Measurements from ENCODE around the gene CRACDL. TPM values are rescaled to one million over a fixed set of nuclear protein-coding genes. Genes with fewer than 3 reads are reported as not detected.
"Not testable (repeated sequence)": the region's sequence is repeated elsewhere in the genome, so short reads cannot be mapped to it uniquely, and the experiment has no call there.

The CRACDL gene
- total and polyA plus RNA-seq, 7 donors, result 0.36 to 8.8 (median 1.5) TPM

- Histone ChIP-seq H3K36me3 (no peaks in the 10 kb centered on the region), H3K4me3 (no peak overlapping the region), H3K4me1 (no peaks in the 10 kb centered on the region), H3K27me3 (no peaks in the 10 kb centered on the region), H3K27ac (no peak overlapping the region), H3K9me3 (peaks cover 0 to 12% (median 6%) of the 10 kb centered on the region in 4 donors)
- no peak for DNase-seq
- TF ChIP-seq CTCF (IDR thresholded peaks at IDR 0.05) (no peak), EP300 (IDR thresholded peaks at IDR 0.05) (no peak), POLR2AphosphoS5 (IDR thresholded peaks at IDR 0.05) (no peak), POLR2A (IDR thresholded peaks at IDR 0.05) (no peak)
- 89 to 91% methylated on average over 11 of the region's 11 CpGs for WGBS, 2 donors
- intact Hi-C loops (cut with DNase I), result no loop called here
Measured at GRCh38 chr2:98882971-98883779, 52.9 kb downstream of the CRACDL start.

DNA sequence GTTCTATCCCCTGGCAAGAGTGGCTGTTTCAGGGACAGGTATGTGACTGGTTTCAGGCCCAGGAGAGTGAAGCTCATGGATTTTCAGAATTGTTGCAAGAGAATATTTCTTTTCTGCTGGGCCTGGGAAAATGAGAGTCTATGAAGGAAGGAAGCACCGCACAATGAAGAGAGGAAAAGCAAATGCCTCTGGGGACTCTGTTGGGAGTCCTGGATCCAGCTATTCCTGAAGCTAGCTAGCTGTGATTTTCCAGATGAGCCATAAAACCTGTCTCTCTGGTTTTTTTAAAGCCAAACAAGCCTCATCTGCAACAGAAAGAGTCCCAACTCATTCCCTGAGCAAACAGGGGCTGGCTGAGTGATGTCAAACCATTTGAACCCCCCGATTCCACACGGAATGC, 53.7 kb downstream of the CRACDL start:
- H3K4me1 ChIP-seq, result no peaks in the 10 kb centered on the region
- intact Hi-C loops (cut with DNase I), result no loop called here
- no peak for TF ChIP-seq EP300 (IDR thresholded peaks at IDR 0.05)
- TF ChIP-seq POLR2A (IDR thresholded peaks at IDR 0.05), result no peak
- no peak for TF ChIP-seq CTCF (IDR thresholded peaks at IDR 0.05)
- no peak for TF ChIP-seq POLR2AphosphoS5 (IDR thresholded peaks at IDR 0.05)

DNA sequence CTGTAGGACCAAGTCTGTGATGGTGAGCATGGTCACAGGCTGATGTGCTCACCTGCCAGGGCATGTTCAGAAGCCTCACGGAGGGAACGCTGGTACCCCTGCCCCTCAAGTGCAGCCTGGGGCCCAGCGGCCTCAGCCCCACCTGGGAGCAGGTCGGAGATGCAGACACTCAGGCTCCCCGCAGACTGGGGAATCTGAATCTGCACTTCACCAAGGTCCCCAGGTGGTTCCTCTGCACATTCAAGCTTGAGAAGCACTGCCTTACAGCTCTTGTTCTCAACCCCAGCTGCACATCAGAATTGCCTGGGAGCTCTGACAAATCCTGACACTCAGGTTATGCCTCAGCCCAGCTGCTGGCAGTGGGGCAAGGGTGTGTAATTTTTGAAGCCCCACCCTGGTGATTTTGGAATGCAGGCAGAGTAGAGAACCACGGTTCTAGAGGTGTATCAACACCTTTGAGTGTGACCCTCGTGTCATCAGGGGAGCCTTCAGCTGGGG, 54.8 kb downstream of the CRACDL start:
- no peak overlapping the region for H3K27ac ChIP-seq
- H3K36me3 ChIP-seq, result no peaks in the 10 kb centered on the region
- 87 to 89% methylated on average over 7 of the region's 7 CpGs for WGBS, 2 donors
- H3K27me3 ChIP-seq, result no peaks in the 10 kb centered on the region
- DNase-seq, result no peak
- H3K9me3 ChIP-seq, result peaks cover 0 to 3% (median 1%) of the 10 kb centered on the region in 4 donors
- H3K4me3 ChIP-seq, result no peak overlapping the region
- intact Hi-C loops (cut with DNase I), result no loop called here
- H3K4me1 ChIP-seq, result no peaks in the 10 kb centered on the region
- TF ChIP-seq EP300 (IDR thresholded peaks at IDR 0.05) (no peak), CTCF (IDR thresholded peaks at IDR 0.05) (no peak), POLR2AphosphoS5 (IDR thresholded peaks at IDR 0.05) (no peak), POLR2A (IDR thresholded peaks at IDR 0.05) (no peak)

More for the DNA sequence above, 53.7 kb downstream of the CRACDL start:
- H3K27me3 ChIP-seq, result no peaks in the 10 kb centered on the region
- no peak overlapping the region for H3K27ac ChIP-seq
- no peak overlapping the region for H3K4me3 ChIP-seq
- 95 to 96% methylated on average over 3 of the region's 3 CpGs for WGBS, 2 donors
- peaks cover 0 to 7% (median 3%) of the 10 kb centered on the region in 4 donors for H3K9me3 ChIP-seq
- H3K36me3 ChIP-seq, result no peaks in the 10 kb centered on the region
- no peak for DNase-seq

- Histone ChIP-seq H3K27me3 (no peaks in the 10 kb centered on the region), H3K36me3 (no peaks in the 10 kb centered on the region), H3K9me3 (no peaks in the 10 kb centered on the region), H3K4me1 (no peaks in the 10 kb centered on the region), H3K4me3 (no peak overlapping the region), H3K27ac (no peak overlapping the region)
- no peak for DNase-seq
- WGBS, 2 donors, result 90 to 92% methylated on average over 20 of the region's 20 CpGs
- intact Hi-C loops (cut with DNase I), result no loop called here
- TF ChIP-seq CTCF (IDR thresholded peaks at IDR 0.05), result no peak
- no peak for TF ChIP-seq POLR2A (IDR thresholded peaks at IDR 0.05)
- no peak for TF ChIP-seq POLR2AphosphoS5 (IDR thresholded peaks at IDR 0.05)
- TF ChIP-seq EP300 (IDR thresholded peaks at IDR 0.05), result no peak
Measured at GRCh38 chr2:98880266-98881152, 55.5 kb downstream of the CRACDL start.

GRCh38 chr2:98877658-98878057, 58.4 kb downstream of the CRACDL start:
- H3K36me3 ChIP-seq; H3K27me3 ChIP-seq; H3K27ac ChIP-seq; H3K4me3 ChIP-seq; H3K4me1 ChIP-seq; H3K9me3 ChIP-seq; intact Hi-C loops (cut with DNase I); DNase-seq: not testable (repeated sequence)
- 90% methylated on average over 5 of the region's 5 CpGs for WGBS, 2 donors
